Measurements from ENCODE around the gene RRN3.
A peak's percentile ranks its signal among the peaks of the same experiment; 100 is the strongest.
"Not testable (repeated sequence)": the region's sequence is repeated elsewhere in the genome, so short reads cannot be mapped to it uniquely, and the experiment has no call there.

Gene RRN3, protein sequence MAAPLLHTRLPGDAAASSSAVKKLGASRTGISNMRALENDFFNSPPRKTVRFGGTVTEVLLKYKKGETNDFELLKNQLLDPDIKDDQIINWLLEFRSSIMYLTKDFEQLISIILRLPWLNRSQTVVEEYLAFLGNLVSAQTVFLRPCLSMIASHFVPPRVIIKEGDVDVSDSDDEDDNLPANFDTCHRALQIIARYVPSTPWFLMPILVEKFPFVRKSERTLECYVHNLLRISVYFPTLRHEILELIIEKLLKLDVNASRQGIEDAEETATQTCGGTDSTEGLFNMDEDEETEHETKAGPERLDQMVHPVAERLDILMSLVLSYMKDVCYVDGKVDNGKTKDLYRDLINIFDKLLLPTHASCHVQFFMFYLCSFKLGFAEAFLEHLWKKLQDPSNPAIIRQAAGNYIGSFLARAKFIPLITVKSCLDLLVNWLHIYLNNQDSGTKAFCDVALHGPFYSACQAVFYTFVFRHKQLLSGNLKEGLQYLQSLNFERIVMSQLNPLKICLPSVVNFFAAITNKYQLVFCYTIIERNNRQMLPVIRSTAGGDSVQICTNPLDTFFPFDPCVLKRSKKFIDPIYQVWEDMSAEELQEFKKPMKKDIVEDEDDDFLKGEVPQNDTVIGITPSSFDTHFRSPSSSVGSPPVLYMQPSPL
- 72.6 to 100 (median 89.9) reads per million in 4 experiments for total RNA-seq

DNA sequence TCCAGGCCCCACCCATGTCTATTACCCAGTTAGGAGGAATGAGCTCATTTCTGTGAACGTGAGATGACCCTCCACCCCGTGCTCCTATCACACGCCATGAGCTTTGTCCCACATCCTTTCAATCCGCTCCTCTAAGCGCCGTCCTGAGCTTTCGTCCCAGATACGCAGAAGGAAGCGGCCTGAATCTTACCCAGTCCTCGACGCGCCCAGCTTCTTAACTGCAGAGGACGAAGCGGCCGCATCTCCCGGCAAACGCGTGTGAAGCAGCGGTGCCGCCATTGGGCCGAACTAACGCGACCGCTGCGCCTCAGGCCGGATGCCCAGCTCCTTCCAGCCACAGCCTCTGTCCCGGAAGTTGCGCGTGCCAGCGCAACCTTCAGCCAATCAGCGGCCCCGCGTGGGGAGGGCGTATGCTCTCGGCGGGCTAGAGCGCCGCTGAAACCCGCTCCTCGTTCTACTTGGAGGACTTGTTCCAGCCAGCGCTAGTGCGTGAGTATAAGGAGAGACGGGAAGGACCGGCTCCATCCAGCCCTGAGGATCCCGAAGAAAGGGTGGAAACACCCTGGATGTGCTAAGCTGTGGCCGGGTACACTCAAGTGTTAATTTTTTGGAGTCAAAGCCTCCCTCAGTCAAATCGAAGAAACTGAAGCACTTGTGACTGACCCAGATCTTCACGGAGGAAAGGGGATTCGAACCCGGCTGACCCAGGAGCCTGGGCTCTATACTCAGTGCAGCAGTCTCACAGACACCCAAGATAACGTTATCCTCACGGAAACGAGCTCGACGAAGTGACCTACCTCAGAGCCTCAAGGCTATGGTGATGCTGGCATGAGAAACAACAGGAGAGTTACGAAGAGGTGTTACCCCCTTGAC is at the start of gene RRN3:
Gene RRN3, minus strand, starts transcription at position 318 of the 873 bp plus-strand sequence. Its CDS starts 39 bp downstream, at position 279.
- peak; percentile 71 for DNase-seq

DNA sequence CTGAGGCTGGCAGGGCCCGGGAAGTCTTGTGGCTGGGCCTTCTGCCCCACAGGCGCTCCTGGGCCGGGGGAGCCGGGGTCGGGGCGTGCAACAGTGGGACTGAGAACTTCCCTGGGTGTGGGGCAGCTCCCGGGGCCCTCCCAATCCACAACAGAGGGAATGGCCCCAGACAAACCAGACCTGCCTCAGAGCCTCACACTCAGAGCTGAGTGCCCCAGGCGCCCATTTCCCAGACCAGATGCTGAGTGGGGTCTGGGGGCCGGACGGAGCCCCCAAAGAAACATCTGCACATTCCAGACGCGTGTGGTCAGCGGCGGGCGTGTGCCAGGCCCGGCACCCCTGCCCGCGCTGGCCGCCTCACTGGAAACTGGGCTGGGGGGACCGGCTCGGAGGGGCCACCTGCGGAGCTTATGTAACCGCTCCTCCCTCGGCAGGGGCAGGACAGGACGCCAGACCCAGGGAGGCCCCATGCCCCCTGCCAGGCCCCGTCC is 49.6 kb upstream of the RRN3 start:
- not testable (repeated sequence) for DNase-seq

DNA sequence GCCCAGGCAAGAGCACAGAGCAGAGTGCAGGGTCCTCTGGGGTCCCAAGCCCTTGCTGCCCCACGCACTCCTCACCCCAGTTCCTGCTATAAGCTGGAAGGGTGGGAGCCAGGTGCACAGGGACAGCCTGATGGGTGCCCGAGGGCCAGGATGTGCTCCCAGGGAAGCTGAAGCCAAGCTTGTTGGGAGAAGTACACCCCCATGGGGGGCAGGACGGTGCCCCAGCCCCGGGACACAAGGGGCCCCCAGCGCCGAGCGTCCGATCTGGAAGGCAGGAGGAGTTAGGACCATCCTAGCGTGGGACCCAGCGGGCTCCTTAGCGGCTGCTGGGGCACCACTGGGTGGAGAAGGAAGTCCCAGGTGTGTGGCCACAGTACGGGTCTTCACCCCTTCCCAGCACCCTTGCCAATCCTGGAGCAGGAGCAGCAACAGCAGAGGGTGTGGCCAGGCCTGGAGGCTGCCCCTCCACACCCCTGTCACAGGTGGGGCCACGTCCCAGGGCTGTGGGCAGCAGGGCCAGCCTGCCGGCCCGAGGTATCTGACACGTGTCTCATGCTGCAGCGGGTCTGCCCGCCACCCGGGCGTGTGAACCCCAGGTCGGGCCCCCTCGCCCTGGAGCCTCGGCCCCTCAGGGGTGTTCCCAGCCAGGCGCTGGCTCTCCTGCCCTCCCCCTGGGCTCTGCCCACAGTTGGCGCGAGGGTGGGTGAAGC is 49.0 kb upstream of the RRN3 start:
- not testable (repeated sequence) for DNase-seq

DNA sequence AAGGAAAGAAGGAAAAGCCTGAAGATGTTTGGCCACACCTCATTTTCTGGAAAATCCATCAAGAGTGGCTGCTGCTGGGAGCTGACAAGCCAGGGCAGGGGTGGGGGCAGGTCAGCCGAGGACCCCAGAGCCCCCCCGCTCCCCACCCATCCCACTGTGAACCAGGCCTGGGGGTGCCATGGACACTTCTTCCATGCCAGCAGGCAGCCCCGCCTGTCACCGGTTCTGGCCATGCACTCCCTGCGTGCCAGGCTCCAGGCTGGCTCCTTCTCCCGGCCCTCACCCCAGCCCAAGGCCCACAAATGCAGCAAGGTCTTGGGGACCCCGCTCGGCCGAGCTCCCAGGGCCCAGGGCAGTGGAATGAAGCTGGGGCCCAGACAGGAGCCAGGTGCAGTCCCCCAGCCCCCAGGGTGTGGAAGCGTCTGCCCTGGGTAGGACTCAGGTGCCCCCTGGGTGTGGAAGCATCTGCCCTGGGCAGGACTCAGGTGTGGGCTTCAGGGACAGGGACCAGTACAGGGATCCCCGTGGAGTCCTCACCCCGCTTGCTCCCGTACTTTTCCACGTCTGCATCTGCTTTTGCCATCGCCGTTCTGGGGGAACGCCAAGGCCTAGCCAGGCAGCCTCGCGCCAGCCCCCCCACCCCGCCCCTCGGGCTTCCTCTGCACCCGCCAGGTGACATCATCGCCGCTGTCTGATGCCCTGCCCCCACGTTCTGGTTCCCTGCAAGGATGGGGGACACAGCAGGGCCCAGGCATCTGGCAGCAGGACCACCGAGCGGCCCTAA is 48.2 kb upstream of the RRN3 start:
- DNase-seq, result not testable (repeated sequence)

DNA sequence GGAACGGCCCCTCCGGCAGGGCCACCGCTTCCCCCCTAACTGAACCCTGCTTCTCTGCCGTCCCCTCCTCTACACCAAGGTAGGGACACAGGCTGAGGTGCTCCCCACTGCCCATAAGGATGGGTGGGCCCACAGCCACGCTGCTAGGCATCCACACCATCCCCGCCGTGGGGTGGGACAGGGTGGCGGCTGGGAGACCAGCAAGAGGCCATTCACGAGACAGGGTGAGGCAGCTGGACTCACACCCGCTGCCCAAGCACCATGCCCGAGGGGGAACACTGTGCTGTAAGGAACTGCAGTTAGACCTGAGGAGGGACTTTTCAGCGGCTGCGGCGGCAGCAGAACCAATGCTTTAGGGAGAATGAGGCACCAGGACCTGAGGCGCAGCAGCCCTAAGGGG is 47.5 kb upstream of the RRN3 start:
- no peak for DNase-seq

DNA sequence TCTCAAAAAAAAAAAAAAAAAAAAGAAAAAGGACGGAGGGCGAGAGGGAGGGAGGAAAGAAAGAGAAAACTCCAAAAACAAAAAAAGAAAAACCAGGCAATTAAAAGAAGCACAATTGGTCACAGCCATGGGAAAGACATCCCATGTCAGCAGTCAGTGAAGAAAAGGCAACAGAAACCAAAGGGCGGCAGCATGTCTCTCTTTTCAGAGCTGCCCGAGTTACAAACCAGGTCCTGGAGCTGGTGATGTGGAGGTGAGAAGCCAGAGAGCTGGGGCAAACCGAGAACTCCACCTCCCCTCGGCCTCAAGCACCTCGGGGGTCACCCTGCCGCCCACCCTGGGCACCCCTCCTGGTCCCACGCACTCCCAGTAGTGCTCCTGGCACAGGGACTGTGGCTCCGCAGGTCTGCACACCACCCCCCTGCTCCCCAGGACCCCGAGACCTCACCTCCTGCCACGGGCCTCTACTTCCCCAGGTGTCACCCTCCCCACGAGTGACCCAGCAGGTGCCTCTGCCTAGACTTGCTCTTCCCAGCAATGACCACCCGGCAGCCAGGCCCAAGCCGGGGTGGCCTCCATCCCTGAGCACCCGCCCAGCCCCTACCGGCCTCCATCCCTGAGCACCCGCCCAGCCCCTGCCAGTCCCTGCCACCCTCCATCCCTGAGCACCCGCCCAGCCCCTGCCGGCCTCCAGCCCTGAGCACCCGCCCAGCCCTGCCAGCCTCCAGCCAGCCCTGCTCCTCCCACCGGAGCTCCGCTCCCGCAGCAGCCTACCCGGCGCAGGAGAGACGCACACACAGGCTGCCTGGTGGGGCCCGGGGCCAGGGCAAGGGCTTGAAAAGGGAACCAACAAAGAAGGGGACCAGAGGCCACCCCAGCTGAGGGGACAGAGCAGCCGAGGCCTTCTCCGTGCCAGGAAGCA is 46.6 kb upstream of the RRN3 start:
- not testable (repeated sequence) for DNase-seq

DNA sequence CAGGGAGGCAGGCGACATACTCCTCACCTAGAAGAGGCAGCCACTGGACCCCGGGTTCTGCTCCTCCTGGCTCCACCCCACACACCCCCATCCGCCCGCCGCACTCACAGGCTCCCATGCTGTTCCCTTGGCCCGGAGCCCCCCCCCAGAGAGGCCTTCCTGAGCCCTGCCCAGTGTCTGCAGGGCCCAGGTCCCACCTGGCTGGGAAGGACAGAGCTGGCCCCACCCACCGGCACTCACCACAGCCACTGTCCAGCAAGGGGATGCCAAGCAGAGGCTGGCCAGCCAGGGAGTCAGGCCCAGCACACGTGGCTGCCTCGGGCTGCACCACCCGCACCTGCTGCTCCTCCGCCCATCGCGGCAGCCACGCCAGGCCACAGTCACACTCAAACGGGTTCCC is 43.4 kb upstream of the RRN3 start:
- DNase-seq, result not testable (repeated sequence)

DNA sequence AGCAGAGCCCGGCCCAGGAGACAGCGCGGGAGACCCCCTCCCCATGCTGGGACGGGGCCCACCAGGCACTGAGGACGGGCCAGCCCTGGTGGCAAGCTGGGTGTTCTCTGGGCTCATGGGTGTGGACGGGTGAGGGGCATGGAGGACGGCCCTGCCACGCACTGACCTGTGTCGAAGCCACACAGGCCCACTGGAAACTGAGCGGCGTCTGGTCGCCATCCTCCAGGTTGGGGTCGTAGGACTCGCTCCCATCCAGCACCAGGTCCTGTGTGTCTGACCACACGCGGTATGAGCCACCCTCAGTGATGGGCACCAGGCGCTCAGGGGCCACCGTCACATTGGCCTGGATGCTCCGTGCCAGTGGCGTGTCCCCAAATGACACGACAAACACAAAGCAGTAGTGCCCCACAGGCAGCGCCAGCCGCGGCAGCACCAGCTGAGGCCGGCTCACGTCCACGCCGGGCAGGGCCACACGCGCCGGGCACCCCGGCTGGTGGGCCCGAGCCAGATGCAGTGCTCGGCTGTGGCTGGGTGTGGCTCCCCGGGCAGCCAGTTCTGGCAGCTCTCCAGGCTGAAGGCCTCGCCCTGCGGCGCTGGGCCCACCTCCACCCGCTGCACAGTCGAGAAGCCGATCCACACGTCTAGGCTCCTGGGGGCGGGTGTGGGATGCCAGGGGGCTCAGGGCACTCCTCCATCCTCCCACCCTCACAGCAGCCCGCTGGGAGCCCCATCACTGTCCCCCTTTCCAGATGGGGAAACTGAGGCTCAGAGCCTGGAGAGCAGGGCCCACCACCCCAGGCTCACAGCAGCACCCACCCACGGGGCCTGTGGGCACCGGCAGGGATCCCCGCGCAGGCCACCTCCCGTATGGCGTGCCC is 41.6 kb upstream of the RRN3 start:
- DNase-seq, result not testable (repeated sequence)

DNA sequence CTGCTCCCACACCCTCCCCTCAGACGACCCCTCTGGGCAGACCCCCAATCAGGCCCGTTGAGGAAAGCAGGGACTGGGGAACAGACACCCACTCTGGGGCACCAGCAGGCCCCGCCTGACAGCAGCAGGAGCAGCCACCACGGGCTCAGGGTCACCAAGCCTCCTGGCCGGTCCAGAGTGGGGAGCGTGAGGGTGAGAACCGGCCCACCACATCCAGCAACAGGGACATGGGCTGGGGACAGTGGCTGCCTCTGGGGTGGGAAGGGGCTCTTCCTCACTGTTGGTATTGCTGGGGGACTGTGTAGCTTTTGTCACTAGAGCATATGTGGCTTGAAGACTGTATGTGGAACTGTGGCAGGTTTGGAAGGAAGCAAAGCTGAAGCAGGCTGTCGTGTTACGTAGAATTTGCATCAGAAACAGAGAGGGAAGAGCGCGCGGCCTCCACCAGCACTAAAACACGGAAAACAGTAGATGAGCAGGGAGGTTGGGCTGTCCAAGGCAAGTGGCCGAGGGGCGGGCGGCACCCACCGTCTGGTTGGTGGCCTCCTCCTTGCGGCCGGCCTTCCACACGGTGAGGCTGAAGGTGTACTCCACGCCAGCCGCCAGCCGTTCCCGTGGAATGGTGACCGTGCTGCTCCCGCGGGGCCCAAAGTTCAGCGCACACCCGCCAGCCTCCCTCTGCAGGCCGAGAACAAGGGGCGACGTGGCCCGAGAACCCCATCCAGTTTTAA is 40.8 kb upstream of the RRN3 start:
- DNase-seq, result not testable (repeated sequence)

DNA sequence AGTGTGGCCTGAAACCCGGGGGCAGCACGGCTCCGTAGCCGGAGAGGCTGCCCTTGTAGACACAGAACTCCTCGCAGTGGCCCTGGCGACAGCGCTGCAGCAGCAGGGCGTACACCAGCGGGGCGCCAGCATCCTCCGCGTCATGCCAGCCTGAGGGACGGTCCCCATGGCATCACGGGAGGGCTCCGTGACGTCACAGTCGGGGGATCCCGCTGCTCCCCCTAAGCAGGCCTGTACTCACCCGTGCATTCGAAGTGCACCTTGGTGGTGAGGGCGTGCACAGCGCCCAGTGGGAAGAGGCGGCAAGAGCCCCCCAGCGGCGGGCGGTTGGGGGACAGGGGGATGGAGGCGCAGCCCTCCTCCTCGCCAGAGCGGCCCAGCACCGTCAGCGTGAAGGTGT is 39.5 kb upstream of the RRN3 start:
- DNase-seq, result not testable (repeated sequence)

DNA sequence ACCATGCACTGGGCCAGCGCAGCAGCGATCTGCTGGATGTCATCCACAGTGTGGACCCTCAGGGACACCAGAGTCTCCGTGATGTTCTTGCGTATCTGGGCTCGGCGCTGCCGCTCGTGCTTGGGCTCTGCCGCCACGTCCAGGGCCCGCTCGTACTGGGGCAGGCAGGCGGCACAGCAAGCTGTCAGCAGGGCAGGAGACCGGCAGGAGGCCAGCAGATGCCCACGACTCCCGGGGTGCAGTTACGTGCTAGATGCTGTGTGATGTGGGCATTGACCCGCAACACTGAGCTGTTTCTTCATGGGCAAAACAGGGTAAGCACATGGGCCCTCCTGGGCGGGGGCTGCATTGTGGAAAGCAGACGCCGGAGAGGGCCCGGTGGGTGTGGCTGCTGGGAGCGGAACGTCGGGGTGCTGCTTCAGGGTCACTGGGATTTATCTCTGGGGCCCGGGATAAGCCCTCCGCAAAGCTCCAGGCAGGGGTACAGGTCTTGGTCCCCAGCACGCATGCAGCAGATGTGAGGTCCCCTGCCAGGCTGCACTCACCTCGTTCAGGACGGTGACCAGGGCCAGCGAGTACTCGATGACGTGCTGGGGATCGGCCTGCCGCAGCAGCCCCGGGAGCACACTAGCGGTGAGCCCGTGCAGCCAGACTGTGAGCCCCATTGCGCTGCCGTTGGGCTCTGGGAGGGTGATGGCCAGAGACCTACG is 38.8 kb upstream of the RRN3 start:
- DNase-seq, result not testable (repeated sequence)

DNA sequence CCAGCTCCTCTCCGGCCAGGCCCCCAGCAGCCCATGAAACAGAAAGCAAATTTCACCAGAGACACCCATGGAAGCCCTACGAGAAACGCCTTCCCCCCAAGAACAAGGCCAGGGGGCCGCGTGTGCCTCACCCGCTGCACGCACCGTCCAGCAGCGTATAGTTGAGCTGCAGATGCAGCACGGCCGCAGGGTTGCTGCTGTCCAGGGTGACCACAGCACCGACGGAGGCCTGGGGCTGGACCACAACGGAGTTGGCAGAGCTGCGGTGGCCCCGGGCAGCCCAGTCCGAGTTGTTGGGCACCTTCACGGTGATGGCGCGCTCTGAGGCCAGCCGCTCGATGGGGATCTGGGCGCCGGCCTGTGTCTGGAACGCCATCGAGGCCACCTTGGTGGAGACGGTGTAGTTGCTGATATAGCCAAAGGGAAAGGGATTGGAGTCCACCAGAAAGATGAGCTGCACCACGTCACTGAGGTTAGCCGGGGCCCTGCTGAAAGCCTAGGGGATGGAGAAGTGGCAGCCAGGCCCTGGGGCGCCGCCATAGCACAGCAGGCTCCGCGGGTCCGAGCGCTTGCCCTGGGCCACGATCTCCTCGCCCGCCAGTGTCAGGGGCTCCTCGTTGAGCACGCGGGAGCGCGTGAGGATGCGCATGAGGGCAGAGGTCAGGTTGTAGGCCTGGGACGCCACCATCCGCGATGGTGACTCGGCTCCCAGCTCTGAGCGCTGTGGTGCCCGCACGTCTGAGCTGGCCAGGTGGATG is 37.0 kb upstream of the RRN3 start:
- DNase-seq, result not testable (repeated sequence)

DNA sequence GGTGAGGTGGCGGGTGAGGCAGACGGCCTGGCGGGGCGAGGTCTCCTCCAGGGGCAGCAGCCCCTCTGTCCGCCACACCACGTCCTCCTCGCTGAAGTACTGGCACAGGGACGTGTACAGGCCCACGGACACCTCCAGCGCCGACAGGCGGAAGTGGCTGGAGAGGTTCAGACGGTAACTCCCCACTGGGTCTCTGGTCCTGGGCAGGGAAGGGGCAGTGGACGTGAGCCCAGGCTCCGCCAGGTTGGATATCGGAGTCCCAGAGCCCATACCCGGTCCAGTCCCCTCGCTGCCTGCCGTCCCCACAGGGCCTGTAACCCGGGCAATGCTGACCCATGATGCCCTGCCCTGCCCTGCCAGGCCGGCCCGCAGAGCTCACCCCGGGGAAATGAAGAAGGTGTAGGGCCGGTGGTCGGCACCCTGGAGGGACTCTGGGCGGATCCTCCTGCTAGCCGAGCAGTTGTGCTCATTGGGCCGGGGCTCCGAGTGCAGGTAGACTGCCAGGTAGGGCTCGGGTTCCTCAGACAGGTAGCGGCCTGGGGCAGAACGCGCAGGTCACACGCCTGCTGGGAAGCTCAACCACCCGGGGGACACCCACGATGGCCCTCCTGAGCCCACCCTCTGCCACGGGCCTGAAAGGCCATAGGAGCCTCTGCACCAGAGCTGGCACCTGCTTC is 36.3 kb upstream of the RRN3 start:
- DNase-seq, result not testable (repeated sequence)

DNA sequence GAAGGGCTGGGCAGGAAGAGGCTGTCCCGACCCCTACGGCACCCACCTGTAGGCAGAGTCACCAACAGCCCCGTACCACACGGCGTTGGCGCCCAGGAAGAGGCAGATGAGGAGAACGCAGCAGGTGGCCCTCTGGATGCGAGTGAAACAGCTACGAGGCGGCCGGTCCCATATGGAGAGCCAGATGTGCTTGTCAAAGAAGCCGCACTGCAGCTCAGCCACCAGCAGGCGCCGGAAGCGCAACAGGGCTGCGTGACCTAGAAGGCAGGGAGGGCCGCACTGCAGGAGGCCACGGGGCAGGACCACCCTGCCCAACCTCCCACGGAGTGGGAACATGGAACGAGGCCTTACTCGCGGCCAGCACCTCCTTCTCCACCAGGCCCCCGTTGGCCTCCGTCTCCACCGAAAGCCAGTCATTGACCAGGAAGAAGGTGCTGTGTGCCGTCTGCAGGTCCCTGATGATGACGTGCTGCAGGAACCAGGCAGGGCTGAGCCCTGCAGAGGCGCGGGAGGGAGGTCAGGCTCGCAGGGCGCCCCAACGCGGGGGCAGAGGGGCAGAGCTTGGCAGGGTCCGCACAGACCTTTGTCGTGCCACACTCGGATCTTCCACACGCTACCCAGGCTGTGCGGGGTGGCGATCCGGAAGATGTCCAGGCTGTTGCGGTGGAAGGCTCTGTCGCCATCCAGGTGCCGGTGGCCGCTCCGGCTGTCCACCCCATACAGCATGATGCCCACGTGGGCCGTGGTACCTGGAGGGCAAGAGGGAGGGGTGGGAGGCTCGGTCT is 33.8 kb upstream of the RRN3 start:
- DNase-seq, result not testable (repeated sequence)

DNA sequence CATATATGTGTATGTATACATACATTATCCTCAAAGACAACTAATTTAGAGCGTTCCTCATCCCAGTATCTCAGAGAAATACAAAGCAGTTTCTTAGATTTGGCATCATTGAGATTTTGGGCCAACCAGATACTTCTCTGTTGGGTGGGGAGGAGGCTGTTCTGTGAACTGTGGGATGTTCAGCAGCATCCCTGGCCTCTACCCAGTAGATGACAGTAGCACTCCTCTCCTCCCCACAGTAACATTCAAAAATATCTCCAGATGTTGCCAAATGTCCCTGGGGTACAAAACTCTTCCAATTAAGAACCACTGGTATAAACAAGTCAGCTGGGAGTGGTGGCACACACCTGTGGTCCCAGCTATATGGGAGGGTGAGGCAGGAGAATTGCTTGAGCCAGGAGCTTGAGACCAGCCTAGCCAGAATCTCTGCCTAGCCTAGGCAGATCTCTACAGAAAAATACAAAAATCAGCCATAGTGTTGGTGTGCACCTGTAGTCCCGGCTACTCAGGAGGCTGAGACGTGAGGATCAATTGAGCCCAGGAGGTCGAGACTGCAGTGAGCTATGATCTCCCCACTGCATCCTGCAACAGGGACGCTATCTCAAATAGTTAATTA is 6.4 kb upstream of the RRN3 start:
- DNase-seq, result not testable (repeated sequence)
